Stimulated activated CD4-positive, alpha-beta T cell treated with anti-CD3 and anti-CD28 coated beads, TNF-alpha, amount 100 ng/mL, for 4 hours (primary cell): Measurements from ENCODE around the gene PEX16.
A peak's percentile ranks its signal among the peaks of the same experiment; 100 is the strongest.

Experiments
- DNase-seq, 3 experiments: peaks; one replicate each; pipeline ENCODE4 v3.0.0-alpha.2; 2020; ENCODE audit warnings: low read depth in 3 of 3

Gene PEX16

GRCh38 chr11:45917623-45918330, at the start of gene PEX16:
PEX16 (minus strand) TSS chr11:45917877; CDS start chr11:45917811, 66 bp downstream.
- DNase-seq = peak; percentile 81 to 91 (median 90)

- DNase-seq = peak in 2 of 3 experiments; percentile 24 to 26
These were observed 47.3 kb upstream of the PEX16 start for GRCh38 chr11:45964911-45965389.

- DNase-seq = no peak
These were observed 44.1 kb upstream of the PEX16 start for GRCh38 chr11:45961751-45962240.

- DNase-seq = no peak
These were observed 42.9 kb upstream of the PEX16 start for GRCh38 chr11:45960387-45961095.

GRCh38 chr11:45959851-45960250, 42.2 kb upstream of the PEX16 start:
- DNase-seq = no peak

GRCh38 chr11:45949992-45950407, 32.3 kb upstream of the PEX16 start:
- no peak for DNase-seq

GRCh38 chr11:45948356-45948755, 30.7 kb upstream of the PEX16 start:
- DNase-seq = no peak

- no peak for DNase-seq
These were observed 30.2 kb upstream of the PEX16 start for GRCh38 chr11:45947885-45948284.

GRCh38 chr11:45945397-45945999, 27.8 kb upstream of the PEX16 start:
- DNase-seq = no peak

- no peak for DNase-seq
These were observed 24.7 kb upstream of the PEX16 start for GRCh38 chr11:45942381-45942780.

- no peak for DNase-seq
These were observed 23.6 kb upstream of the PEX16 start for GRCh38 chr11:45941285-45941684.

GRCh38 chr11:45939836-45940235, 22.2 kb upstream of the PEX16 start:
- DNase-seq = no peak

- no peak for DNase-seq
These were observed 20.2 kb upstream of the PEX16 start for GRCh38 chr11:45937916-45938315.

- no peak for DNase-seq
These were observed 18.9 kb upstream of the PEX16 start for GRCh38 chr11:45936511-45937054.

GRCh38 chr11:45935349-45936064, 17.8 kb upstream of the PEX16 start:
- DNase-seq = no peak

GRCh38 chr11:45934580-45935318, 17.1 kb upstream of the PEX16 start:
- DNase-seq = no peak

- no peak for DNase-seq
These were observed 16.3 kb upstream of the PEX16 start for GRCh38 chr11:45933846-45934579.

GRCh38 chr11:45933131-45933831, 15.6 kb upstream of the PEX16 start:
- DNase-seq = no peak

- no peak for DNase-seq
These were observed 14.5 kb upstream of the PEX16 start for GRCh38 chr11:45932217-45932616.

GRCh38 chr11:45931739-45932138, 14.1 kb upstream of the PEX16 start:
- no peak for DNase-seq
